GM10248 (cell line): ENCODE data around the gene TMPRSS15.

Experiments
- CTCF ChIA-PET: fragments of 300-600 bp; sonication (Branson Sonifier 250); formaldehyde crosslinking; extraction: SDS; loops from one replicate; lab custom pipeline; 2021; ENCODE audit warnings: antibody characterized with exemption; lab: Yijun Ruan, JAX
- POLR2A ChIA-PET: fragments of 350-650 bp; sonication (Branson Sonifier 250); formaldehyde crosslinking; extraction: SDS; loops from one replicate; lab custom pipeline; 2020; ENCODE audit warnings: antibody characterized with exemption; lab: Yijun Ruan, JAX
- DNase-seq: peaks from one replicate; pipeline ENCODE4 v3.0.0; 2012; ENCODE audit errors: extremely low spot score
- CTCF ChIP-seq: IDR thresholded peaks from 2 replicates; pipeline ENCODE4 v1.5.1; 2012; ENCODE audit warnings: mild to moderate bottlenecking, low read depth; ENCODE audit errors: extremely low read depth, missing control alignments, control extremely low read depth

The TMPRSS15 gene

GRCh38 chr21:18403735-18404450 lies at the start of gene TMPRSS15:
Gene TMPRSS15, minus strand, starts transcription at chr21:18403785. Its CDS starts 163 bp downstream, at chr21:18403622.
- DNase-seq = no peak
- ChIA-PET CTCF (no interaction called here), POLR2A (no interaction called here)
- no peak for TF ChIP-seq CTCF

- TF ChIP-seq CTCF = no peak
- ChIA-PET POLR2A (no interaction called here), CTCF (no interaction called here)
- DNase-seq = no peak
Measured at GRCh38 chr21:18451670-18452069, 48.1 kb upstream of the TMPRSS15 start.

GRCh38 chr21:18449605-18450550 lies 46.3 kb upstream of the TMPRSS15 start:
- no peak for DNase-seq
- ChIA-PET CTCF (interaction anchor here (1.0 to 1.2 kb wide), 3 partner anchors 8 to 24 kb away, joined by 3 read pairs; no protein-coding TSS in a partner anchor), POLR2A (no interaction called here)
- no peak for TF ChIP-seq CTCF

- DNase-seq = no peak
- POLR2A ChIA-PET = no interaction called here
- CTCF ChIA-PET = no interaction called here
- no peak for TF ChIP-seq CTCF
Measured at GRCh38 chr21:18443701-18444100, 40.1 kb upstream of the TMPRSS15 start.

GRCh38 chr21:18443085-18443484 lies 39.5 kb upstream of the TMPRSS15 start:
- no peak for DNase-seq
- no peak for TF ChIP-seq CTCF
- ChIA-PET CTCF (no interaction called here), POLR2A (no interaction called here)

- TF ChIP-seq CTCF = no peak
- no peak for DNase-seq
- CTCF ChIA-PET = interaction anchor here (1.3 kb wide), 1 partner anchor 12 kb away, joined by 3 read pairs; no protein-coding TSS in a partner anchor
- POLR2A ChIA-PET = no interaction called here
Measured at GRCh38 chr21:18430341-18430740, 26.8 kb upstream of the TMPRSS15 start.
